Osteocyte (in vitro differentiated cells): ENCODE measurements around the gene POLN. TPM values are rescaled to one million over a fixed set of nuclear protein-coding genes. Genes with fewer than 3 reads are reported as not detected.
"Not testable (repeated sequence)": the region's sequence is repeated elsewhere in the genome, so short reads cannot be mapped to it uniquely, and the experiment has no call there.

Source experiments
- DNase-seq: peaks from one replicate; pipeline ENCODE4 v3.0.0; 2021; ENCODE audit warnings: mixed read lengths; ENCODE audit not compliant: unreplicated experiment; ENCODE audit errors: extremely low spot score
- H3K27ac Mint-ChIP-seq: one replicate; pipeline ENCODE4 v1.8.0; 2021; ENCODE audit warnings: mild to moderate bottlenecking, mixed read lengths; ENCODE audit not compliant: unreplicated experiment
- H3K27me3 Mint-ChIP-seq: one replicate; pipeline ENCODE4 v1.8.0; 2021; ENCODE audit warnings: mixed read lengths; ENCODE audit not compliant: unreplicated experiment
- H3K36me3 Mint-ChIP-seq: one replicate; pipeline ENCODE4 v1.8.0; 2021; ENCODE audit warnings: mixed read lengths; ENCODE audit not compliant: unreplicated experiment
- H3K4me1 Mint-ChIP-seq: one replicate; pipeline ENCODE4 v1.8.0; 2021; ENCODE audit warnings: mixed read lengths; ENCODE audit not compliant: unreplicated experiment
- H3K4me3 Mint-ChIP-seq: one replicate; pipeline ENCODE4 v1.8.0; 2021; ENCODE audit warnings: mild to moderate bottlenecking, moderate library complexity, mixed read lengths; ENCODE audit not compliant: unreplicated experiment
- H3K9me3 Mint-ChIP-seq: one replicate; pipeline ENCODE4 v1.8.0; 2021; ENCODE audit warnings: mixed read lengths; ENCODE audit not compliant: unreplicated experiment
- CTCF ChIP-seq: fragments of 200-600 bp; sonication (generic); IDR thresholded peaks from 2 replicates; pipeline ENCODE4 v1.5.0; 2021; ENCODE audit warnings: antibody characterized with exemption, mild to moderate bottlenecking, moderate library complexity
- total RNA-seq: library from RNA; stranded (reverse); gene quantifications from 2 replicates; pipeline ENCODE4 v1.2.1, GENCODE V29; 2021

The POLN gene
- total RNA-seq, 1 donor from 2014 or later = 4.2 TPM

GRCh38 chr4:2040391-2041238, 201.3 kb downstream of the POLN start:
- no peak overlapping the region for H3K27ac Mint-ChIP-seq
- H3K36me3 Mint-ChIP-seq = no peaks in the 10 kb centered on the region
- no peak for TF ChIP-seq CTCF
- H3K4me1 Mint-ChIP-seq = peaks cover 5% of the 10 kb centered on the region
- peak overlapping the region; percentile 59 for H3K4me3 Mint-ChIP-seq
- DNase-seq = no peak
- H3K27me3 Mint-ChIP-seq = peaks cover 33% of the 10 kb centered on the region
- H3K9me3 Mint-ChIP-seq = no peaks in the 10 kb centered on the region

GRCh38 chr4:2036866-2037265, 205.1 kb downstream of the POLN start:
- Mint-ChIP-seq H3K9me3 (no peaks in the 10 kb centered on the region), H3K27ac (no peak overlapping the region), H3K36me3 (no peaks in the 10 kb centered on the region), H3K4me3 (no peak overlapping the region), H3K27me3 (peaks cover 57% of the 10 kb centered on the region), H3K4me1 (peaks cover 3% of the 10 kb centered on the region)
- TF ChIP-seq CTCF = no peak
- DNase-seq = no peak

- Mint-ChIP-seq H3K4me1 (peaks cover 1% of the 10 kb centered on the region), H3K36me3 (no peaks in the 10 kb centered on the region), H3K4me3 (no peak overlapping the region), H3K27ac (no peak overlapping the region), H3K27me3 (peaks cover 58% of the 10 kb centered on the region), H3K9me3 (no peaks in the 10 kb centered on the region)
- TF ChIP-seq CTCF = no peak
- DNase-seq = no peak
These were observed 205.6 kb downstream of the POLN start for GRCh38 chr4:2036327-2036726.

- not testable (repeated sequence) for H3K4me3 Mint-ChIP-seq, H3K4me1 Mint-ChIP-seq, DNase-seq, H3K36me3 Mint-ChIP-seq, H3K27ac Mint-ChIP-seq, H3K9me3 Mint-ChIP-seq
- H3K27me3 Mint-ChIP-seq = peaks cover 68% of the 10 kb centered on the region
These were observed 210.8 kb downstream of the POLN start for GRCh38 chr4:2031161-2031560.

GRCh38 chr4:2027120-2027519, 214.8 kb downstream of the POLN start:
- H3K27me3 Mint-ChIP-seq = peaks cover 67% of the 10 kb centered on the region
- not testable (repeated sequence) for H3K27ac Mint-ChIP-seq, DNase-seq, H3K36me3 Mint-ChIP-seq, H3K4me3 Mint-ChIP-seq, H3K9me3 Mint-ChIP-seq, H3K4me1 Mint-ChIP-seq

- DNase-seq = no peak
- TF ChIP-seq CTCF = no peak
- Mint-ChIP-seq H3K4me1 (peaks cover 2% of the 10 kb centered on the region), H3K9me3 (peaks cover 5% of the 10 kb centered on the region), H3K27me3 (peaks cover 70% of the 10 kb centered on the region), H3K36me3 (peaks cover 3% of the 10 kb centered on the region), H3K4me3 (no peak overlapping the region), H3K27ac (no peak overlapping the region)
These were observed 216.1 kb downstream of the POLN start for GRCh38 chr4:2025817-2026216.
